NCI-H2107 treated with DMSO at 0.1 percent for 48 hours (cell line): ENCODE results near the gene ZNF860.

Experiments used
- DNase-seq: peaks from one replicate; lab custom pipeline; 2025; ENCODE audit not compliant: unreplicated experiment; lab: John Stamatoyannopoulos, UW

ZNF860 gene

GRCh38 chr3:31981206-31982181, at the start of gene ZNF860, which contains the start of gene OSBPL10:
TSS of gene ZNF860 (plus strand) at chr3:31981750. CDS start at chr3:31989080, 7,330 bp downstream.
TSS of gene OSBPL10 (minus strand) at chr3:31981262. CDS start at chr3:31981179, 83 bp downstream.
- DNase-seq, result peak; percentile 13

GRCh38 chr3:31932990-31933389, 48.6 kb upstream of the ZNF860 start:
- DNase-seq, result no peak

GRCh38 chr3:31934018-31934417, 47.5 kb upstream of the ZNF860 start:
- no peak for DNase-seq

- no peak for DNase-seq
Measured at GRCh38 chr3:31934866-31935265, 46.7 kb upstream of the ZNF860 start.

GRCh38 chr3:31936420-31937060, 45.0 kb upstream of the ZNF860 start:
- DNase-seq, result no peak

- no peak for DNase-seq
Measured at GRCh38 chr3:31937225-31937624, 44.3 kb upstream of the ZNF860 start.

GRCh38 chr3:31942446-31942845, 39.1 kb upstream of the ZNF860 start:
- DNase-seq, result no peak

GRCh38 chr3:31943041-31943440, 38.5 kb upstream of the ZNF860 start:
- DNase-seq, result no peak

GRCh38 chr3:31945738-31946052, 35.9 kb upstream of the ZNF860 start:
- DNase-seq, result no peak

GRCh38 chr3:31946484-31947081, 35.0 kb upstream of the ZNF860 start:
- no peak for DNase-seq

- DNase-seq, result no peak
Measured at GRCh38 chr3:31947162-31947561, 34.4 kb upstream of the ZNF860 start.

- no peak for DNase-seq
Measured at GRCh38 chr3:31947671-31948091, 33.9 kb upstream of the ZNF860 start.

- no peak for DNase-seq
Measured at GRCh38 chr3:31948280-31948679, 33.3 kb upstream of the ZNF860 start.

GRCh38 chr3:31952205-31952604, 29.3 kb upstream of the ZNF860 start:
- no peak for DNase-seq

GRCh38 chr3:31953091-31953490, 28.5 kb upstream of the ZNF860 start:
- no peak for DNase-seq

- no peak for DNase-seq
Measured at GRCh38 chr3:31953636-31954035, 27.9 kb upstream of the ZNF860 start.

- no peak for DNase-seq
Measured at GRCh38 chr3:31955581-31955980, 26.0 kb upstream of the ZNF860 start.

- DNase-seq, result no peak
Measured at GRCh38 chr3:31957106-31957505, 24.4 kb upstream of the ZNF860 start.

GRCh38 chr3:31958701-31959152, 22.8 kb upstream of the ZNF860 start:
- peak; percentile 9 for DNase-seq

- no peak for DNase-seq
Measured at GRCh38 chr3:31959251-31959650, 22.3 kb upstream of the ZNF860 start.

- no peak for DNase-seq
Measured at GRCh38 chr3:31959951-31960792, 21.4 kb upstream of the ZNF860 start.
